NCI-H2227 (cell line): ENCODE measurements around the gene AHCYL2.
"Not testable (repeated sequence)": the region's sequence is repeated elsewhere in the genome, so short reads cannot be mapped to it uniquely, and the experiment has no call there.

Experiments
- DNase-seq: peaks from one replicate; lab custom pipeline; 2025; ENCODE audit not compliant: unreplicated experiment; lab: John Stamatoyannopoulos, UW

Gene AHCYL2

DNA sequence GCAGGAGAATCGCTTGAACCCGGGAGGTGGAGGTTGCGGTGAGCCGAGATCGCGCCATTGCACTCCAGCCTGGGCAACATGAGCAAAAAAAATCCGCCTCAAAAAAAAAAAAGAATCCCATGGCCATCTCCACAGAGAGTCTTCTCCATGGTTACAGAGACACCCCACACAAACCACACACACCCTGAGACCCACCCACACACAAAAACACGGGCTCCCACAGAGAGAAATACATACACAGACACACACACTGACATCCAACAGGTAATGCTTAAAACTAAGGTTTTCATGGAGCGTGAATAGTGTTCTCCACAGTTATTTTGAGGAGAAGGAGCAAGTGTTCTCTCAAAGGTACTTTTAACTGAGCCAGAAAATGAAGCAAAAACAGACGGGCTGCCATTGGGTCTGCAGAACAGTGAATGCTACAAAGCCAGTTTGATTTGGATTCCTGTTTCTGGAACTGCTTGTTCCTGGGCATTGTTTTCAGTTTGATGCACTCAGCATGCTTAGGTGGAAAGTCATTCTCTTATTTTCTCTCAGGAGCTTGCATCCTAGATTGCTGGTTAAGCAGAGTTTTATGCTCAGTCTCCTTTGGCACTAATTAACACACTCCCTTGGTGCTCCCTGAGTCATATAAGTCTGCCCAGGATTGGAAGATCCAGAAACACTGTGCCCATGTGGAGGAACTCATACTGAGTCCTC, 15.4 kb downstream of the AHCYL2 start:
- no peak for DNase-seq

DNA sequence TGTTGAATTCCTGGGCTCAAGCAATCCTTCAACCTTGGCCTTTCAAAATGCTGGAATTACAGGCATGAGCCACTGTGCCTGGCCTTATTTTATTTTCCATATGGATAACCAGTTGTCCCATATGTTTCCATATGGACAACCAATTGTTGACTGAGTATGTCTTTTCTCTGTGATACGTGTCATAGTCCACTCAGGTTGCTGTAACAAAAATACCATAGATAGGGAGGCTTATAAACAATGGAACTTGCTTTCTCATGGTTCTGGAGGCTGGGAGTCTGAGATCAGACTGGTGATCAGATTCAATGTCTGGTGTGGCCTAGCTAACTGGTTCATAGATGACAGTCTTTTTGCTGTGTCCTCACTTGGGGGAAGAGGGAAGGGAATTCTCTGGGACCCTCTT, 19.4 kb downstream of the AHCYL2 start:
- no peak for DNase-seq

DNA sequence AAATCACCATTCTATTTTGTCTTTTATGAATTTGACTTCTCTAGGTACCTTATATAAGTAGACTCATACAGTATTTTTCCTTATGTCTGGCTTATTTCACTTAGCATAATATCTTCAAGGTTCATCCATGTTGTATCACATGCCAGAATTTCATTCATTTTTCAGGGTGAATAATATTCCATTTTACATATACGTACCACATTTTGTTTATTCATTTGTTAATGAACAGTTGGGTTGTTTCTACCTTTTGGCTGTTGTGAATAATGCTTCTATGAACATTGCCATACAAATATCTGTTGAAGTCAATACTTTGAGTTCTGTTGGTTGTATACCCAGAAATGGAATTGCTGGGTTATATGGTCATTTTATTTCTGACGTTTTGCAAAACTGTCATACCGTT, 20.7 kb downstream of the AHCYL2 start:
- no peak for DNase-seq

DNA sequence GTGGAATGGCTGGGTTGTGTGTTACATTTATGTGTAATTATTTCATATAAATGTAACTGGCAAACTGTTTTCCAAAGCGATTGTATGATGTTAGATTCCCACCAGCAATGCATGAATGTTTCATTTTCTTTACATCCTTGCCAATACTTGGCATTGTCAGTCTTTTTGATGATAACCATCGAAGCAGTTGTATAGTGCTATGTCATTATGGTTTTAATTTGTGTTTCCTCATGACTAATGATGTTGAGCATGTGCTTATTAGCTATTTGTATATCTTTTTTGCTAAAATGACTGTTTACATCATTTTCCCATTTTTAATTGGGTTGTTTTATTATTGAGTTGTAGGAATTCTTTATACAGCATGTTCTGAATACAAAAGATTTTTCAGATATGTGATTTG, 22.3 kb downstream of the AHCYL2 start:
- DNase-seq, result no peak

DNA sequence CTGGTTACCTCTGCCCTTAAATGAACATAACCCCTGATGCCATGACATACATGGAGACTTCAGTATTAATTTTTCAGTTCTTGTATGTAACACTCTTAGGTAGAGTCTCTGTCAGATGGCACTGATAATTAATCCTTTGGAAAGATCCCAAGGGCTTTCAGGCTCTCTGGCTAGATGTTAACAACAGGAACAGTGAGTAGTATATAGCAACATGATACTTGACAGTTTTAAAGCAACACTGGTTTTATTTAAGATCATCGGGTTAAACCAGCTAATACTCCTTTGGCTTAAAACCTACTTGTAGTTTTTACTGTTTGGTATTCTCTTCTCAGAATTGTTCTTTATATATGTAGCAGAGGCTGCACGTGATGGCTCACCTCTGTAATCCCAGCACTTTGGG, 27.3 kb downstream of the AHCYL2 start:
- DNase-seq, result no peak

DNA sequence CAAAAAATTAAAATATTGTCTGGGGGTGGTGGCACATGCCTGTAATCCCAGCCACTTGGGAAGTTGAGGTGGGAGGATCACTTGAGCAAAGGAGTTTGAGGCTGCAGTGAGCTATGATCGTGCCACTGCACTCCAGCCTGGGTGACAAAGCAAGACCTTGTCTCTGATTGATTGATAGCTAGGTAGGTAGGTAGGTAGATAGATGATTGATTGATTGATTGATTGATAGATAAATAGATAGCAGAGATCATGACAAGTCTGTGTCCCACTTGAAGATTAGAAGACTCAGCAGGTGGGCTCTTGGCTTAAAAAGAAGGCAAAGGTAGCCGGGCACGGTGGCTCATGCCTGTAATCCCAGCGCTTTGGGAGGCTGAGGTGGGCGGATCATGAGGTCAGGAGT, 27.8 kb downstream of the AHCYL2 start:
- DNase-seq, result not testable (repeated sequence)

DNA sequence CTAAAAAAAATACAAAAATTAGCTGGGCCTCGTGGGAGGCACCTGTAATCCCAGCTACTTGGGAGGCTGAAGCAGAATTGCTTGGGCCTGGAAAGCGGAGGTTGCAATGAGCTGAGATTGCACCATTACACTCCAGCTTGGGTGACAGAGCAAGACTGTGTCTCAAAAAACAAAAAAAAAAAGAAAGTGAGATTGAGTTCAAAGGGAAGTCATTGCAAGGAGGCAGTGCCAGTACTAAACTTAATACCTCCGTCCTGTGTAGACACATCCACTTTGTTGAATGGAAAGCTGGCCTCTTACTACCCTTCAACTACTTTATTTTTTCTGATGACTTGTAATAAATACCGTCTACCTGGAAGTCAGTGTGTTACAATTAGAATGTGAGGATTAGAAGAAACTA, 31.0 kb downstream of the AHCYL2 start:
- no peak for DNase-seq

DNA sequence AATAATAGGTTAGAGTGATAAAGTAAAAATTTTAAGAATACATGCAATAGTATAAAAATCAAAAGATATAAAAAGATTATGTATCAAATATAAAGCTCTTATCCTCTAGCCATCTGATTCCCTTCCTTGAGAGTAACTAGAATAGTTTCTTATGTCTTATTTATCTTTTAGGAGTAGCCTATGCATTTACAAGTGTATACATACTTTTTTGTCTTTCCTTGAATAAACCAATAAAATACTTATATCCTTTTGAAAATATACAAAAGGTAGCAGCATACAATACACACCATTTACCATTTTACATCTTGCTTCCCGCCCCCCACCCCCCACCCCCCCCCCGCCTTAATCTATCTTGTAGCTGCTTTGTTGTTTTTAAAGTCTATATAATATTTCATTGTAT, 31.4 kb downstream of the AHCYL2 start:
- no peak for DNase-seq

DNA sequence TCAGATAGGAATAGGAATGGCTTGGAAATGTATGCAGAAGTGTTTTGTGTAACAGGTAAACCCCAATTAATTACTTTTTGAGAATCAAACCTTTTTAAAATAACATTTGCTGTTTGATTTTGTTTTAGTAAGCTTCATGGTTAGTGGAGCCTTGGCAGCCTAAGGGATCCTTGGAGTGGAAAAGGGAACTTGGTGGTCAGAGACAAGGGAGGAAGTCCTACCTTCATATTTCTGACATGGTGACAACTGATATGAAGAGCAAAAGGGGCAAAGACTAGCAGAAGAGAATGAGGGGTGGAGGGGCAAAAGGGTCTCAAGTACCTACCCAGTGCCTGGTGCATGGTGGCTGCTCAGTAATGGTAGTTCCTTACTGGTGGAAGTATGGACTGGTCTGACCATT, 32.3 kb downstream of the AHCYL2 start:
- no peak for DNase-seq

DNA sequence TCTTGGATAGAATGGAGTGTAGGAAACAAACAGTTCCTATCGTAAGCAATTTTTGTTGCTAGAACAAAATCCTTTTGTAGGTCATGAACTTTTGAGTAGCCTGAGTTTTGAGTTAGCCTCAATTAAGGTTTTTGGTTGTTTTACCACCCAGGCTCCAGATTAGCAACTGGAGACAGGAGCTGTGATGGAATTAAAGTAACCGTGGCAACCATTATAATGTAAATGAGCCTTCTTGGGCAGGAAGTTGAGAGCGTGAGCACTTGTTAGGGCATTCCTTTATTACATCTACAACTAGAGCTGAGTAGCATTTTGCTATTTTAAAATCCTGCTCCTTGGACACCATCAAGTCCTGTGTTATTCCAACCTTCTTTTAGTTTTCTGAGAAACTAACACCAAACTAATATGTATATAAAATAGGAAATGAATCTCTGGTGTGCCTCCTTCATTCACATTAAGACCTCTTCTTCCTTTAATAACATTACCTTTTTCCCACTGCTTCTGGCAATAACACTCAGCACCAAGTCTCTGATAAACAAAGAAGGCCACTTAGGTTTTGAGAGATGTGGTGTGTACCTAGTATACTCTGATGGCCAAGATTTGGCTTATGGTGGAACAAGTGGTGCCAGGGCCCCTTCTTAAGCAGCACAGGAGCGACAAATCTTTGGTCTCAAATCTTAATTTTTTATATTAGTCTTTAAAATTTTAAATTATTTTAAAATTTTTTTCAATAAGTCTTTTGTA, 34.0 kb downstream of the AHCYL2 start:
- DNase-seq, result no peak

DNA sequence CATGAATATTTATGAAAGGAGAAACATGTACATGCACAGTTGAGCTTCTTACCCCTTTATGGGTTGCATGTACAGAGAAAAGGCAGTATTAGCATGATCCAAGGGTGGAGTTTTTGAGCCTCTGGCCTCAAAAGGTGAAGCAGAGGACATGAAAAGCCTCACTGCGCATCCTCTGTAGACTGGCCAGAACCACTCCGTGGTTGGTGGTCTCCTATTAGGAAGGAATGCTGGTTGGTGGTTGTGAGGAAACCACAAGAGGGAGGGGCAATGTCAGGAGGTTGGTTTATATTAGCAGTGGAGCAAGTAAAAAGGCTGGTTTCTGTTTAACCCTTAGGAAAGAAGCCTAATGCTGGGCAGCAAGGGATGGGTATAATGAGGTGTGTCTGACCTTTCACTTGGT, 37.5 kb downstream of the AHCYL2 start:
- no peak for DNase-seq

DNA sequence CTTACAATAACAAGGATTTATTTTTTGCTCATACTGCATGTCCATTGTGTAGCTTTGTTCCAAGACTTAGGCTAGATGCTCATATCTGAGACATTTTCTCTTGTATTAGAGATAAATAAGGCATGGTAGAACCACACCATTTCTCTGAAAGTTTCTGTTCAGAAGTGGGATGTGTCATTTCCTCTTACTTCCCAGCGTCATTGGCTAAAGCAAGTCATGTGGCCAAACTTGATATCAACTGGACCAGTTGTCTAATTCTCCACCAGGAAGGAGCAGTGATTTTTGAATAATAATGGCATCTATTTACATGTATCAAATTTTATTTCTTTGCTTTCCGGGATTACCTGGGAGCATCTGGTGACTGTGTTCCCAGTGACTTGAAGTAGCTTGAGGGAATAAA, 38.3 kb downstream of the AHCYL2 start:
- no peak for DNase-seq

DNA sequence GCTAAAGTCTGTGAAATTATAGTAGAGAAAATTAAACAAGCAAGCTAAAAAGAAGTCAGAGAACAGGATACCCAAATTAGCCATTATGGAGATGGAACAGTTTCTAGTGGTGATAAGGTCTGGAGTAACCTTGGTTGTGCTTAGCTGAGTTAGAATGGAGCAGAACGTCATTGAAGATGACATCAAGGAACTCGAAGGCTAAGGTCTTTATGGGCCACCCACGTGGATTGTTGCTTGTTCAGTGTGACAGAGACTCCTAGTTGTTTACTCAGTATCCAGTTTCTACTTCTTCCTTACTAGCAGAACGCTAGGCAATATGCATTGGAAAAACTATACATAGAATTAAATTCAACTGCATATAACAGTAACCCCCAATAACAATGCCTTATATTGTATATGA, 39.7 kb downstream of the AHCYL2 start:
- DNase-seq, result no peak

DNA sequence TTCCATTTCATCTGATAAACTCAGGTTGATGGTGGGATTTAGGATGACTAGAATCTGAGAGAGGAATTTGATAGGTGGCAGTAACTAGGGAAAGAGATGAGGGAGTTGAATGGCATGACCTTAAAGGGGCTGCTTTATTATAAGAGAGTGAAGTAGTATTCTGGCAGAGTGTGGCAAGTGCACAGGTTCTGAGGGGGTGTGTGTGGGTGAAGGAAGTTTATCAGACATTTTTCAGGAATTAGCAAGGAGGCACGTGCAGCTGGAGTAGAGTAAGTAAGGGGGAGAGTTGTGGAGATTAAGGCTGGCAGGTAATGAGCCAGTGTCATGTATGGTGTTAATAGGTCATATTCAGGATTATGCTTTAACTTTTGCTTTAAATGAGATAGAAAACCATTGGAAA, 40.5 kb downstream of the AHCYL2 start:
- no peak for DNase-seq

DNA sequence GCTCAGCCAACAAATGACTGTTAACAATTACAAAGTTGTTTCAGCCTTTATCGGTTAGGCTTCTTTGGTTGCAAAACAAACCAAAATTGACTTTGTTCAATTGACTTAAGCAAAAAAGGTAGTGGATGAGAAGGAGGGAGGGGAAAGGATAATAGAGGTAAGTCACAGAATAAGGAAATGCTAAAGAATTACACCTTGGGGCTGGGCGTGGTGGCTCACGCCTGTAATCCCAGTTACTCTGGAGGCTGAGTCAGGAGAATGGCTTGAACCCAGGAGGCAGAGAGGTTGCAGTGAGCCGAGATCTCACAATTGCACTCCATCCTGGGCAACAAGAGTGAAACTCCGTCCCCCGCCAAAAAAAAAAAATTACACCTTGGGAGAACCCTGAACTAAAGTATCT, 41.4 kb downstream of the AHCYL2 start:
- no peak for DNase-seq

DNA sequence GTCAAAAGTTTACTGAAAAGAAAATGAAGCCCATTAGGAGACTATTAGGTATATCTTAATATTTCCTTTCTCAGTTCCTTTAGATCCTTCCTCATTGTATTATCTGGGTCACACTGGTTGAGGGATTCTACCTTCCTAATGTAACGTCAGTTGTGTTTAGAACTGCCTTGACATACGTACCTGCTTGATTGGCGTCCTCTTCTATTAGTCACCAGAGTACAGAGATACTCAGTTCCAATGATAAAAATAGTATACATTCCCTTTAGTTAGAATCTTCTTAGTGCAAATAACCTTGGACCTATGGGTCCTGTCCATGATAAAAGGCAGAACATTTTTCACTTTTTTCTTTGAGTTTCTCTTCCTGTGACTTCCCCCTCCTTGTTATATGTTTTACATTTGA, 45.2 kb downstream of the AHCYL2 start:
- no peak for DNase-seq

DNA sequence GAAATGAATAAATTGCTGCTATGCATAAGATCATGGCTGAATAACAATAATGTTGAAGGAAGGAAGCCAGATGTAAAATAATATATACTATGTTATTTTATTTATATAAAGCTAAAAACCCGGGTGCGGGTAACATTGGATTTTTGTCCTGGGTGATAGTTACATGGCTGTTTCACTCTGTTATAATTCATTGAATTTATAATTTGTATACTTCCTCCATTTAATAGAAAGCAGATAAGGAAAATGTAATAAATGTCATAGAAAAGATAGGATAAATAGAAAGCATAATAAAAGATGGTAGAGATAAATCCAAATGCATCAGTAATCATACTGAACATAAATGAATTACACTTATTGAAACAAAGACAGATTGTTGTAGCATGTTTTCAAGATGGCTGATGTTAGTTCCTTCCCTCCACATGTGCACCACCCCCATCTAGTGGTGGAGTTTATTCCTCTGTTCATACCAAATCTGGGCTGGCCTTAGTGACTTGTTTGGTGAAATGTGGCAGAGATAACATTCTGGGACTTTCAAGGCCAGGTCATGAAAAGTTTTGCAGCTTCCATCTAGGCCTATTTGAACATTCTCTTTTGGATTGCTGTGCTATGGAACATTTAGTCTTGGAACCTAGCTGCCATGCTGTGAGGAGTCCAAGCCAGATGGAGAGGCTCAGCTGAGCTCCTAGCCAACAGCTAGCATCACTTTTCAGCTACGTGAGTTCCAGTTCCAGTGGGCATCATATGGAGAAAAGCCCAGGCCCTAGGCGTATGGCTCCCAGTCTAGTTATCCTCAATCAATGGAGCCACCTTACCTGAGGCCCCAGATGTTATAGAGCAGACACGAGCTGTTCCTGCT, 46.9 kb downstream of the AHCYL2 start:
- peak; percentile 57 for DNase-seq

DNA sequence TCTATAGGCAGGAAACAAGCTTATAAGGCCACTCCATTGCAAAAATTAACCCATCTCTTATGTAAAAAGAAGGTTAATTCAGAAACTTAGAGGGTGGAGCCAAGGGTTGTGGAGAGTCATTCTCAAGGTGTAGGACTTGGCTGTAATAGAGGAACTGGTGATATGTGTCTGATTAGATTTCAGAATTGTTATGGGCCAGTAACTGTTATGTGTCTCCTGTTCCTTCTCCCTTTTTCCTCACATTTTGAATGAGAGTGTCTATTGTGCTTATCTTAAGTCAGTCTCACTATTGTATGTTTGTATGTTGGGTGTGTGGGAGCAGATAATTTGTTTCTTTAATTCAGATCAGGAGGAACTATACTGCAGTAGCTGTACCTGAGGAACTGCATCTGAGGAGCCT, 49.1 kb downstream of the AHCYL2 start:
- DNase-seq, result no peak

DNA sequence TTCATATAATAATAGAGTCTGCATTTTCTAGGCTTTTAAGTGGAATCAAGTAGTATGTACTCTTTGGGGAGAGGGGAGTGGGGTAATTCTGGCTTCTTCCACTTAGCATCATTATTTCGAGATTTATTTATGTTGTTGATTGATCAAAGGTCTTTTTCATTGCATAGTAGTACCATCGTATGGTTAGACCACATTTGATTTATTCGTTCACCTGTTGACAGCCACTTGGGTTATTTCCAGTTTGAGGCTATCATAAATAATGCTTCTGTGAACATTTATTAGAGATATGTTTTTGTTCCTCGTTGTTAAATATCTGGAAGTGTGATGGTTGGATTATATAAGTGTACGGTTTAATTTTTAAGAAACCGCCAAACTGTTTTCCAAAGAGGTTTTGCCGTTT, 52.8 kb downstream of the AHCYL2 start:
- DNase-seq, result no peak

DNA sequence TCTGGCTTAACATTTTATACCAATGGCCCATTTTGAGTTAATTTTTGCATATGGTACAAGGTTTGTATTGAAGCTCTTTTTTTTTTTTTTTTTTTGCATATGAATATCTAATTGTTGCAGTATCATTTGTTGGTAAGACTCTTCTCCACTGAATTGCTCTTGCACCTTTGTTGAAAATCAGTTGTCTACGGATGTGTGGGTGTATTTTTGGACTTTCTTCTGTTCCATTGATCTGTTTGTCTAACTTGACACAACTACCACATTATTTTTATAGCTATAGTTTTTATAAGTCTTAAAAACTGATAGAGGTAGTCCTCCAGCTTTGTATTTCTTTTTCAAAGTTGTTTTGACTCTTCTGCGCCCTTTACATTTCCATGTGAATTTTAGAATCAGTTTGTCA, 53.9 kb downstream of the AHCYL2 start:
- DNase-seq, result no peak

DNA sequence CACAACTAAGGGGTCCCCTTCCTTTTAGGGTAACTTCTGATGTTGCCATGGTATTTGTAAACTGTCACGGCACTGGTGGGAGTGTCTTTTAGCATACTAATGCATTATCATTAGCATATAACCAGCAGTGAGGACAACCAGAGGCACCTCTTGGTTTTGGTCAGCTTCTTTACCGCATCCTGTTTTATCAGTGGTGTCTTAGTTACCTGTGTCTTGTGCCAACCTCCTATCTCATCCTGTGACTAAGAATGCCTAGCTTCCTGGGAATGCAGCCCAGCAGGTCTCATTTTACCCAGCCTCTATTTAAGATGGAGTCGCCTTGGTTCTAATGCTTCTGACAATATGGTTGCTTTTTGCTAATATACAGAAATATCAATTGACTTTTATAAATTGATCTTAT, 54.9 kb downstream of the AHCYL2 start:
- no peak for DNase-seq

DNA sequence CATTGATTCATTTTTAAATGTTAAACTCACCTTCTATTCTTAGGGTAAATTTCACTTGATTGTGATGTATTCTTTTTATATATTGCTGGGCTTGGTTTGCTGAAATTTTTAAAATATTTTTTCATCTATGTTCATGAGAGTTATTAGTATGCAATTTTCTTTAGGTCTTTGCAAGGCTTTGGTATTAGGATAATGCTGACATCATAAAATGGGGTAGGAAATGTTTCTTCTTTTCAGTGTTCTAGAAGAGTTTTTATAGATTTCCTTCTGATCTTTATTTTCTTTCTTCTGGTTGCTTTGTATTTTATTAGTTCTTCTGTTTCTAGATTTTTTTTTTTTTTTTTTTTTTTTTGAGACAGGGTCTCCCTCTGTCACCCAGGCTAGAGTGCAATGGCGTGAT, 56.3 kb downstream of the AHCYL2 start:
- DNase-seq, result no peak
